ENCODE results near the gene PLCB2. TPM values are rescaled to one million over a fixed set of nuclear protein-coding genes. Genes with fewer than 3 reads are reported as not detected.

PLCB2 gene
- total RNA-seq, 1 donor from 2014 or later = 0.81 TPM

- no peak for DNase-seq (ENCODE audit: low read depth)
- no peak for TF ChIP-seq CTCF (conservative IDR thresholded peaks at IDR 0.05; ENCODE audit: low read depth, low read length)
- H3K4me3 ChIP-seq (ENCODE audit: low read depth, low read length) = no peak overlapping the region
Measured at GRCh38 chr15:40309344-40309862, 1.7 kb upstream of the PLCB2 start.

GRCh38 chr15:40306908-40307307 lies 827 bp downstream of the PLCB2 start:
- no peak for TF ChIP-seq CTCF (conservative IDR thresholded peaks at IDR 0.05; ENCODE audit: low read depth, low read length)
- no peak overlapping the region for H3K4me3 ChIP-seq (ENCODE audit: low read depth, low read length)
- no peak for DNase-seq (ENCODE audit: low read depth)

- H3K4me3 ChIP-seq (ENCODE audit: low read depth, low read length) = no peak overlapping the region
- no peak for DNase-seq (ENCODE audit: low read depth)
- TF ChIP-seq CTCF (conservative IDR thresholded peaks at IDR 0.05; ENCODE audit: low read depth, low read length) = no peak
Measured at GRCh38 chr15:40306371-40306770, 1.4 kb downstream of the PLCB2 start.

- DNase-seq (ENCODE audit: low read depth) = no peak
- no peak for TF ChIP-seq CTCF (conservative IDR thresholded peaks at IDR 0.05; ENCODE audit: low read depth, low read length)
- H3K4me3 ChIP-seq (ENCODE audit: low read depth, low read length) = no peak overlapping the region
Measured at GRCh38 chr15:40305281-40305680, 2.5 kb downstream of the PLCB2 start.

- H3K4me3 ChIP-seq (ENCODE audit: low read depth, low read length) = no peak overlapping the region
- no peak for TF ChIP-seq CTCF (conservative IDR thresholded peaks at IDR 0.05; ENCODE audit: low read depth, low read length)
- no peak for DNase-seq (ENCODE audit: low read depth)
Measured at GRCh38 chr15:40303576-40303975, 4.2 kb downstream of the PLCB2 start.

GRCh38 chr15:40302981-40303380 lies 4.8 kb downstream of the PLCB2 start:
- no peak for DNase-seq (ENCODE audit: low read depth)
- no peak overlapping the region for H3K4me3 ChIP-seq (ENCODE audit: low read depth, low read length)
- TF ChIP-seq CTCF (conservative IDR thresholded peaks at IDR 0.05; ENCODE audit: low read depth, low read length) = no peak

- TF ChIP-seq CTCF (conservative IDR thresholded peaks at IDR 0.05; ENCODE audit: low read depth, low read length) = no peak
- DNase-seq (ENCODE audit: low read depth) = no peak
- H3K4me3 ChIP-seq (ENCODE audit: low read depth, low read length) = no peak overlapping the region
Measured at GRCh38 chr15:40302288-40302886, 5.3 kb downstream of the PLCB2 start.
